Endodermal cell (in vitro differentiated cells): Measurements from ENCODE around the gene EXOC8. TPM values are rescaled to one million over a fixed set of nuclear protein-coding genes. Genes with fewer than 3 reads are reported as not detected.
A peak's percentile ranks its signal among the peaks of the same experiment; 100 is the strongest.

ENCODE experiments used
- DNase-seq: peaks from one replicate; pipeline ENCODE4 v3.0.0-alpha.2; 2017
- H3K27ac ChIP-seq: 2 replicates; pipeline ENCODE4 v1.5.1; 2013; ENCODE audit warnings: mild to moderate bottlenecking, low read depth, low read length, moderate library complexity
- H3K27me3 ChIP-seq: 2 replicates; pipeline ENCODE4 v1.6.1; 2013; ENCODE audit warnings: mild to moderate bottlenecking, low read length, moderate library complexity; ENCODE audit not compliant: insufficient read depth, control insufficient read depth, poor library complexity, severe bottlenecking
- H3K36me3 ChIP-seq: 2 replicates; pipeline ENCODE4 v1.7.0; 2013; ENCODE audit warnings: mild to moderate bottlenecking, low read length, moderate library complexity; ENCODE audit not compliant: control insufficient read depth, insufficient read depth
- H3K4me1 ChIP-seq: one replicate; pipeline ENCODE4 v1.7.0; 2013; ENCODE audit warnings: low read length; ENCODE audit not compliant: control insufficient read depth, insufficient read depth
- H3K4me3 ChIP-seq: 2 replicates; pipeline ENCODE4 v1.5.1; 2013; ENCODE audit warnings: mild to moderate bottlenecking, low read length, moderate library complexity
- H3K9ac ChIP-seq: 2 replicates; pipeline ENCODE4 v1.6.1; 2013; ENCODE audit warnings: mild to moderate bottlenecking, low read length, moderate library complexity; ENCODE audit not compliant: poor library complexity, severe bottlenecking; ENCODE audit errors: extremely low read depth
- H3K9me3 ChIP-seq: 2 replicates; pipeline ENCODE4 v1.6.1; 2013; ENCODE audit warnings: mild to moderate bottlenecking, low read length, moderate library complexity; ENCODE audit not compliant: control insufficient read depth
- H3K27ac Mint-ChIP-seq: 2 replicates; pipeline ENCODE4 v1.8.0; 2020; ENCODE audit warnings: mixed read lengths
- H3K27me3 Mint-ChIP-seq: 2 replicates; pipeline ENCODE4 v1.8.0; 2021; ENCODE audit warnings: mild to moderate bottlenecking, mixed read lengths; ENCODE audit not compliant: insufficient read depth
- H3K36me3 Mint-ChIP-seq: 2 replicates; pipeline ENCODE4 v1.8.0; 2020; ENCODE audit warnings: low read depth, mixed read lengths
- H3K4me1 Mint-ChIP-seq: 2 replicates; pipeline ENCODE4 v1.8.0; 2020; ENCODE audit warnings: mixed read lengths
- H3K4me3 Mint-ChIP-seq: 2 replicates; pipeline ENCODE4 v1.8.0; 2020; ENCODE audit warnings: mild to moderate bottlenecking, moderate library complexity, mixed read lengths
- H3K9me3 Mint-ChIP-seq: 2 replicates; pipeline ENCODE4 v1.8.0; 2020; ENCODE audit warnings: mild to moderate bottlenecking, mixed read lengths
- CTCF ChIP-seq: fragments of 200-600 bp; sonication (generic); conservative IDR thresholded peaks from 2 replicates; pipeline ENCODE4 v1.5.0; 2021; ENCODE audit warnings: antibody characterized with exemption, mild to moderate bottlenecking
- WGBS, 2 experiments: methylation state at CpG; one replicate each; pipeline versions ENCODE4 v1.1.5 to v1.1.7; 2013; ENCODE audit warnings: missing lambda C conversion rate in 2 of 2, mixed read lengths in 1 of 2; ENCODE audit not compliant: insufficient coverage in 1 of 2, insufficient read length in 1 of 2; 5-methylcytosine and 5-hydroxymethylcytosine counted together
- total RNA-seq, 2 donors: library from RNA; stranded (reverse); fragmentation: NEBNext Ultra II Directional in 1 of 2; extraction: Animal tissue kit (Norgen Biotek cat#: 25700) in 1 of 2; gene quantifications; 2 replicates in 1 of 2; 3 replicates in 1 of 2; pipeline ENCODE4 v1.2.1, GENCODE V29; 2021

Gene EXOC8
- total RNA-seq, 2 donors from 2014 or later: 9.9 to 13.1 TPM

- H3K4me3 ChIP-seq: peak overlapping the region; percentile 98
- peaks cover 3% of the 10 kb centered on the region for H3K36me3 Mint-ChIP-seq
- no peak overlapping the region for H3K9ac ChIP-seq
- H3K9me3 ChIP-seq: no peaks in the 10 kb centered on the region
- H3K4me1 Mint-ChIP-seq: peaks cover 30% of the 10 kb centered on the region
- H3K4me3 Mint-ChIP-seq: no peak overlapping the region
- no peaks in the 10 kb centered on the region for H3K27me3 ChIP-seq
- no peaks in the 10 kb centered on the region for H3K27me3 Mint-ChIP-seq
- no peak overlapping the region for H3K27ac Mint-ChIP-seq
- H3K4me1 ChIP-seq: peaks cover 5% of the 10 kb centered on the region
- no peaks in the 10 kb centered on the region for H3K9me3 Mint-ChIP-seq
- no CpG with 5 or more reads among the region's 1 CpG for WGBS, 2 experiments
- H3K27ac ChIP-seq: no peak overlapping the region
- no peak for TF ChIP-seq CTCF
- H3K36me3 ChIP-seq: peaks cover 6% of the 10 kb centered on the region
- no peak for DNase-seq
Observed at GRCh38 chr1:231332761-231333160, 4.9 kb downstream of the EXOC8 start.

- Mint-ChIP-seq H3K27me3 (no peaks in the 10 kb centered on the region), H3K27ac (no peak overlapping the region), H3K4me1 (peaks cover 10% of the 10 kb centered on the region), H3K36me3 (no peaks in the 10 kb centered on the region), H3K9me3 (no peaks in the 10 kb centered on the region), H3K4me3 (no peak overlapping the region)
- Histone ChIP-seq H3K4me3 (no peak overlapping the region), H3K4me1 (no peaks in the 10 kb centered on the region), H3K27me3 (no peaks in the 10 kb centered on the region), H3K36me3 (peaks cover 6% of the 10 kb centered on the region), H3K27ac (no peak overlapping the region), H3K9ac (no peak overlapping the region), H3K9me3 (no peaks in the 10 kb centered on the region)
- TF ChIP-seq CTCF: no peak
- DNase-seq: no peak
- 96 to 100% methylated on average over 1 to 7 of the region's 7 CpGs for WGBS, 2 experiments
Observed at GRCh38 chr1:231329483-231329882, 8.2 kb downstream of the EXOC8 start.

- Mint-ChIP-seq H3K9me3 (no peaks in the 10 kb centered on the region), H3K36me3 (no peaks in the 10 kb centered on the region), H3K27me3 (no peaks in the 10 kb centered on the region), H3K27ac (no peak overlapping the region), H3K4me3 (no peak overlapping the region), H3K4me1 (no peaks in the 10 kb centered on the region)
- H3K4me1 ChIP-seq: no peaks in the 10 kb centered on the region
- WGBS, 2 experiments: 87% methylated on average over 5 of the region's 5 CpGs; no CpG with 5 or more reads in 1 of the 2 experiments
- no peak overlapping the region for H3K27ac ChIP-seq
- H3K27me3 ChIP-seq: no peaks in the 10 kb centered on the region
- no peak overlapping the region for H3K9ac ChIP-seq
- no peak overlapping the region for H3K4me3 ChIP-seq
- H3K9me3 ChIP-seq: no peaks in the 10 kb centered on the region
- H3K36me3 ChIP-seq: peaks cover 6% of the 10 kb centered on the region
- DNase-seq: no peak
- TF ChIP-seq CTCF: no peak
Observed at GRCh38 chr1:231327617-231328016, 10.0 kb downstream of the EXOC8 start.
